PFSK-1 (cell line): ENCODE measurements around the gene FKBP10.

ENCODE experiments used
- FOXP2 ChIP-seq: optimal IDR thresholded peaks from 2 replicates; pipeline ENCODE3; 2011; ENCODE audit warnings: borderline replicate concordance, control low read depth, inconsistent platforms; ENCODE audit not compliant: insufficient read depth; ENCODE audit errors: extremely low read length, extremely low read depth
- POLR2AphosphoS5 ChIP-seq: IDR thresholded peaks from 2 replicates; pipeline ENCODE4 v1.6.1; 2012; ENCODE audit warnings: low read depth, mild to moderate bottlenecking, control low read depth, low read length, moderate library complexity
- SIN3A ChIP-seq: IDR thresholded peaks from 2 replicates; pipeline ENCODE4 v1.6.1; 2012; ENCODE audit warnings: mild to moderate bottlenecking, low read length, moderate library complexity, borderline replicate concordance; ENCODE audit not compliant: insufficient read depth
- TAF1 ChIP-seq: IDR thresholded peaks from 2 replicates; pipeline ENCODE4 v1.6.1; 2012; ENCODE audit warnings: low read length, control low read depth, borderline replicate concordance; ENCODE audit not compliant: insufficient read depth
- TF ChIP-seq, protein P1 (sequence below), 2 experiments: IDR thresholded peaks; 2 replicates each; pipeline versions ENCODE4 v1.6.1 to v1.8.0; 2011 to 2012; ENCODE audit warnings: low read depth in 2 of 2, low read length in 2 of 2, control low read depth in 1 of 2, inconsistent platforms in 1 of 2, mild to moderate bottlenecking in 1 of 2, moderate library complexity in 1 of 2; ENCODE audit not compliant: insufficient read depth in 1 of 2

The FKBP10 gene

DNA sequence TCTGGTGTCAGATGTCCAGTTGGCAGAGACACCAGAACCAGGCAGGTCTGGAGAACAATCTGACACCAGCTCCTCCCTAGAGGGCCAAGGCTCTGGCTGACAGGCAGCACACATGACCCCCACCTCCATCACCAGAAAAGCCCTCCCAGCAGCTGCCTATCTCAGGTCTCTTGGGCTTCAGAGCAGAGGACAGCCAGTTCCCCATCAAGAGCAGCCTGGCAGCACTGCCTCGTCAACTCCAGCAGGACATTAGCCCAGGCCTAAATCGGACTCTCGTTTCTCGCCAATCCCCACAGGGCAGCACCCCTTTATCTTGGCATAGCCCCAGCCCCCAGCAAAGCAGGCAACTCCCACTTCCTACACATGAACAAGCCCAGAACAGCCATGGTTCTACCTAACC, 30.7 kb upstream of the FKBP10 start:
- TF ChIP-seq POLR2AphosphoS5 = no peak
- TF ChIP-seq, protein P1, sequence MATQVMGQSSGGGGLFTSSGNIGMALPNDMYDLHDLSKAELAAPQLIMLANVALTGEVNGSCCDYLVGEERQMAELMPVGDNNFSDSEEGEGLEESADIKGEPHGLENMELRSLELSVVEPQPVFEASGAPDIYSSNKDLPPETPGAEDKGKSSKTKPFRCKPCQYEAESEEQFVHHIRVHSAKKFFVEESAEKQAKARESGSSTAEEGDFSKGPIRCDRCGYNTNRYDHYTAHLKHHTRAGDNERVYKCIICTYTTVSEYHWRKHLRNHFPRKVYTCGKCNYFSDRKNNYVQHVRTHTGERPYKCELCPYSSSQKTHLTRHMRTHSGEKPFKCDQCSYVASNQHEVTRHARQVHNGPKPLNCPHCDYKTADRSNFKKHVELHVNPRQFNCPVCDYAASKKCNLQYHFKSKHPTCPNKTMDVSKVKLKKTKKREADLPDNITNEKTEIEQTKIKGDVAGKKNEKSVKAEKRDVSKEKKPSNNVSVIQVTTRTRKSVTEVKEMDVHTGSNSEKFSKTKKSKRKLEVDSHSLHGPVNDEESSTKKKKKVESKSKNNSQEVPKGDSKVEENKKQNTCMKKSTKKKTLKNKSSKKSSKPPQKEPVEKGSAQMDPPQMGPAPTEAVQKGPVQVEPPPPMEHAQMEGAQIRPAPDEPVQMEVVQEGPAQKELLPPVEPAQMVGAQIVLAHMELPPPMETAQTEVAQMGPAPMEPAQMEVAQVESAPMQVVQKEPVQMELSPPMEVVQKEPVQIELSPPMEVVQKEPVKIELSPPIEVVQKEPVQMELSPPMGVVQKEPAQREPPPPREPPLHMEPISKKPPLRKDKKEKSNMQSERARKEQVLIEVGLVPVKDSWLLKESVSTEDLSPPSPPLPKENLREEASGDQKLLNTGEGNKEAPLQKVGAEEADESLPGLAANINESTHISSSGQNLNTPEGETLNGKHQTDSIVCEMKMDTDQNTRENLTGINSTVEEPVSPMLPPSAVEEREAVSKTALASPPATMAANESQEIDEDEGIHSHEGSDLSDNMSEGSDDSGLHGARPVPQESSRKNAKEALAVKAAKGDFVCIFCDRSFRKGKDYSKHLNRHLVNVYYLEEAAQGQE (IDR thresholded peaks at IDR 0.05; ENCODE audit: insufficient read depth in 1 of 2, low read depth in 2 of 2, low read length in 2 of 2) = no peak
- TF ChIP-seq SIN3A = no peak
- TF ChIP-seq TAF1 = no peak
- TF ChIP-seq FOXP2 = no peak

DNA sequence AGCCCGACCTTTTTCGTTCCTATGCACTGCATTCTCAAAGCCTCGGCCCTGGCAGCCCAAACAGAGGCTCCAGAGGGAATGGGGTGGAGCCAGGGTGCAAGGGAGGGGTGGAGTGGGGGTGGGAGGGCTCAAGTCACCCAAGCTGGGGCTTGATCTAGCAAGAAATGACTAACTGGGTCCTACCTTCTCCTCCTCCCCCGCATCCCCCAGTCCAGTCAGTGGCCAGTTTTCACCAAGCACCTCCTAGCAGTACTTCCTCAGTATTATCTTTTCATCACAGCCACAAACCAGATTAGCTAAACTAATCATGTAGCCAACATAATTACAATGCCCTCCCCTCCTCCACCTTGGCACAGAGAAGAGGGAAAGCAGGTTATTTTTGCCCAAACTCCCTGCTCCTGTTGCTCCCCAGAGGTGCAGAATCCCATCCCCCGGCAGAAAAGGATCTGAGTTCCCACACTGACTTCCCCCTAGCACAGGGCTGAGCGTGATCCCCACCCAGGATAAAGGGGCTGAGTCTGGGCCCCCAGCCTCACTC, 28.5 kb upstream of the FKBP10 start:
- TF ChIP-seq, protein P1 (IDR thresholded peaks at IDR 0.05; ENCODE audit: insufficient read depth in 1 of 2, low read depth in 2 of 2, low read length in 2 of 2) = no peak
- TF ChIP-seq TAF1 (no peak), SIN3A (no peak), POLR2AphosphoS5 (no peak), FOXP2 (no peak)

DNA sequence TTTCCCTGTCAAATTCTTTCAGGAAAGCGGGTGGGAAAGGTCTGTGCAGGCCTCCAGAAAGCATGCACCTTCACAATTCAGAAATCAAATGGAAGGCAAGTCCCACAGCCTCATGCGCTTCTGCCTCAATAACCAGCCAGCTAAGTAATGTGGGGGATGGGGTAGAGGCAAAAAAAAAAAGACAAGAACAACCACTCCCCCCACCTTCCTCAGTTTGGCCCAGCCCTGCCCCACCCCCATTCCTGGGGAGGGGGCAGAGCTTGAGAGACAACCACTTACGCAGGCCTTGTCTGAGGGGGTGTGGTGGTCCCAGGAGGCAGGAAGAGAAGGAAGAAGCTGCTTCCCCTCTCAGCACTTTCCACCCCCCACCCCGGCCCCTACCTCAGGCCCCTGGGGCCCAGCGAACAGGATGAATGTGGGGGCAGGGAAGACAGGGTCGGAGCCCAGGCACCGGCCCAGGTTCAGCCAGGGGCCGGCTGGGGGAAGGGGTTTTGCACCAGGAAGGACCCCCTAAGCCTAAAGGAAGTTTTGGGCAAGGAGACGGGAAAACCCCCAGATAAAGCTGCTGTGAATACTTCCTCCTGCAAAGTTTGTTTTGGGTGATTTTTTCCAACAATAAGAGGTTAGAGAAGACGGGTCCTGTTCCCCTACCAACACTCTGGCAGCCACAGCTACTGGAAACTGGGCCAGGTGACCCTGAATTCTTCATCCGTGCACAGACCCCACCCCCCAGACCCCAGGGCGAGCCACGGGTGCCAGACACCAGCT, 27.5 kb upstream of the FKBP10 start:
- TF ChIP-seq, protein P1 (IDR thresholded peaks at IDR 0.05; ENCODE audit: insufficient read depth in 1 of 2, low read depth in 2 of 2, low read length in 2 of 2) = no peak
- no peak for TF ChIP-seq SIN3A
- TF ChIP-seq POLR2AphosphoS5 = no peak
- TF ChIP-seq FOXP2 = no peak
- no peak for TF ChIP-seq TAF1

DNA sequence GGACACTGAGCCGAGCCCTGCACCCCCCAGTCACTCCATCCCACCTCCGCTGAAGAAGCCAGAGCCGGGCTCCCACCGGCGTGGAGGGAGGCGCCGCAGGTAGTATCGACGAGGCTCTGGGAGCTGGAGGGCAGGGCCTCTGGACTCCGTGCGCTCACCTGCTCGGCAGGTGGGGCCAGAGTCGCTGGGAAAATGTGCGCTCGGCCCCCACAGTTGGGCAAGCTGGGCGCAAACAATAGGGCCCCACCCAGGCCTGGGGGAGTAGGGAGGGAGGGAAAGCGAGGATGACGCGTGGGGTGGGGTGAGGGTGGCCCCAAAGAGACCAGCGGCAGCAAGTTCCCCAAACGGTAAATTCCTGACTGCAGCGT, 27.0 kb upstream of the FKBP10 start:
- TF ChIP-seq SIN3A = no peak
- TF ChIP-seq TAF1 = no peak
- TF ChIP-seq, protein P1 (IDR thresholded peaks at IDR 0.05; ENCODE audit: insufficient read depth in 1 of 2, low read depth in 2 of 2, low read length in 2 of 2) = no peak
- TF ChIP-seq POLR2AphosphoS5 = no peak
